Common myeloid progenitor, CD34-positive (primary cell): ENCODE data around the gene SP100.

Source experiments
- CTCF ChIA-PET: fragments of 350-600 bp; sonication (Branson Sonifier 250); formaldehyde crosslinking; loops from one replicate; lab custom pipeline; 2021; ENCODE audit warnings: antibody characterized with exemption; lab: Charles Lee
- POLR2A ChIA-PET: fragments of 350-600 bp; sonication (Branson Sonifier 250); formaldehyde crosslinking; loops from one replicate; lab custom pipeline; 2021; ENCODE audit warnings: antibody characterized with exemption; lab: Charles Lee
- DNase-seq, 3 donors: peaks; one replicate each; pipeline versions ENCODE4 v3.0.0 to v3.0.0-alpha.2; 2013
- H3K27ac ChIP-seq, 2 experiments: 1 replicate in 1 of 2; 2 replicates in 1 of 2; pipeline ENCODE4 v1.7.0; 2013; ENCODE audit warnings: inconsistent platforms in 2 of 2, low read length in 2 of 2, mild to moderate bottlenecking in 2 of 2, low read depth in 1 of 2, moderate library complexity in 1 of 2; ENCODE audit not compliant: severe bottlenecking in 2 of 2, insufficient read depth in 1 of 2, poor library complexity in 1 of 2
- H3K27me3 ChIP-seq, 5 experiments: replicated peaks in 2 of 5; 1 replicate in 3 of 5; 2 replicates in 2 of 5; pipeline versions ENCODE4 v1.6.1 to v1.7.0; 2013; ENCODE audit warnings: low read length in 4 of 5, mild to moderate bottlenecking in 2 of 5, moderate library complexity in 2 of 5, inconsistent platforms in 1 of 5; ENCODE audit not compliant: insufficient read depth in 5 of 5, control insufficient read depth in 4 of 5
- H3K36me3 ChIP-seq, 4 experiments: 1 replicate in 2 of 4; 2 replicates in 2 of 4; pipeline versions ENCODE4 v1.6.1 to v1.7.0; 2013; ENCODE audit warnings: low read length in 3 of 4, control low read depth in 1 of 4, mild to moderate bottlenecking in 1 of 4; ENCODE audit not compliant: control insufficient read depth in 4 of 4, insufficient read depth in 4 of 4
- H3K4me1 ChIP-seq, 4 experiments: 1 replicate in 3 of 4; 2 replicates in 1 of 4; pipeline versions ENCODE4 v1.6.1 to v1.7.1; 2013; ENCODE audit warnings: low read length in 3 of 4, mild to moderate bottlenecking in 3 of 4, control low read depth in 1 of 4, inconsistent platforms in 1 of 4, moderate library complexity in 1 of 4; ENCODE audit not compliant: control insufficient read depth in 4 of 4, insufficient read depth in 4 of 4; ENCODE audit errors: control extremely low read depth in 1 of 4
- H3K4me3 ChIP-seq, 7 experiments: 1 replicate in 4 of 7; 2 replicates in 3 of 7; pipeline versions ENCODE4 v1.5.1 to v1.7.0; 2013; ENCODE audit warnings: mild to moderate bottlenecking in 7 of 7, low read length in 6 of 7, moderate library complexity in 6 of 7, inconsistent platforms in 2 of 7, low read depth in 2 of 7, control low read depth in 1 of 7; ENCODE audit not compliant: insufficient read depth in 4 of 7, control insufficient read depth in 1 of 7; ENCODE audit errors: extremely low read depth in 1 of 7
- H3K9me3 ChIP-seq, 5 experiments: 1 replicate in 4 of 5; 2 replicates in 1 of 5; pipeline versions ENCODE4 v1.6.1 to v1.7.1; 2013; ENCODE audit warnings: low read length in 4 of 5, mild to moderate bottlenecking in 2 of 5, inconsistent platforms in 1 of 5, low read depth in 1 of 5, moderate library complexity in 1 of 5; ENCODE audit not compliant: control insufficient read depth in 4 of 5, insufficient read depth in 2 of 5; ENCODE audit errors: control extremely low read depth in 1 of 5
- WGBS: methylation state at CpG from one replicate; pipeline ENCODE4 v1.1.5; 2013; ENCODE audit not compliant: insufficient coverage; 5-methylcytosine and 5-hydroxymethylcytosine counted together

The SP100 gene

DNA sequence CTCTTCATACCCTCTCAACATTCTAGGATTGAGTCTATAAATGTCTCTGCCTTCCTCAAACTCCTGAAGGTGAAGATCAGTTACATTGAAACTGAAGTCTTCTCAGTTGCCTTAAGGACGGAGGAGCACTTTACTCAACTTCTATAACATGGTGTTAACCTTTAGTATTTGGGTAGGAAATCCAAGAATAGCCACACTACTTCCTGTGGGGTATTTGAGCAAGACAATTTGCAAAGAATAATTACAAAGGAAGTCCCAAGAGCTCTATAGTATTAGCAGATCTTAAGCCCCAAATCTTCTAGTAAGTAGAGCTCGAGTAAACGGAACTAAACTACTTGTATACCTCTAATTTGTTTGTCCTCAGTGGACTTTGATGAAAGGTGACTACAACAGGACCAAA, 80.9 kb downstream of the SP100 start:
- no peak overlapping the region for H3K27ac ChIP-seq
- H3K4me1 ChIP-seq: peaks cover 0 to 11% (median 4%) of the 10 kb centered on the region in 4 experiments
- no peaks in the 10 kb centered on the region for H3K9me3 ChIP-seq
- H3K4me3 ChIP-seq: no peak overlapping the region
- DNase-seq: no peak
- CTCF ChIA-PET: no interaction called here
- no peaks in the 10 kb centered on the region for H3K27me3 ChIP-seq
- POLR2A ChIA-PET: no interaction called here
- peaks cover 17 to 48% (median 38%) of the 10 kb centered on the region in 4 experiments for H3K36me3 ChIP-seq
- 80% methylated on average over 1 of the region's 3 CpGs for WGBS

DNA sequence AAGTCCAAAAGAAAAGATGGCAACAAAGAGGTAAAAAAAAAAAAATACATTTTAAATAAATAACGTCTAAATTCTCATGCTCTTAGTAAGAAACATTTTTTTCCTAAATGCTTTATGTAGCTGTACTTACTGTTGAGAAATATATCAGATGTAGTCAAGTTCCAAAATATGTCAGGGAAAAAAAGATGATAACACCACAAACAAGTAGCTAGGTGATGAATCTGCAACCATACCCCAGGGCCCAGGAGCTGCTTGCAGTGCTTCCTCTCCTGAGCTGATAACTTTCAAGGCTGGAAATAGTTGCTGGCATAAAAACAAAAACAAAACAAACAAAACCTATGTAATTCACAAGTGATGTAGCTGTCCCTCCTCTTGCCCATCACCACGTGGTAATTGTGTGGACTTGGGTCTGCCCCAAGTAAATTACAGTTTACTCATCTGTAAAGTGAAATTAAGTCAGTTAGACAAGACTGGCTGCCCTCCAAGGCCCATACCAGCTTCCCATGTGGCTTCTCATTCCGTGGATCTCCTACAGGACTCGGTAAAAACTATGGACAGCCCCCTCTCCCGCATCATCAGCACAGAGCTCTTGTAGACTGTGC, 82.6 kb downstream of the SP100 start:
- 96% methylated on average over 4 of the region's 5 CpGs for WGBS
- Histone ChIP-seq H3K36me3 (peaks cover 20 to 44% (median 37%) of the 10 kb centered on the region in 4 experiments), H3K4me1 (peaks cover 0 to 11% (median 4%) of the 10 kb centered on the region in 4 experiments), H3K9me3 (no peaks in the 10 kb centered on the region), H3K4me3 (no peak overlapping the region), H3K27me3 (no peaks in the 10 kb centered on the region), H3K27ac (no peak overlapping the region)
- CTCF ChIA-PET: interaction anchor here (1.1 kb wide), 1 partner anchor 13 kb away, joined by 4 read pairs; no protein-coding TSS in a partner anchor
- POLR2A ChIA-PET: no interaction called here
- DNase-seq: no peak

DNA sequence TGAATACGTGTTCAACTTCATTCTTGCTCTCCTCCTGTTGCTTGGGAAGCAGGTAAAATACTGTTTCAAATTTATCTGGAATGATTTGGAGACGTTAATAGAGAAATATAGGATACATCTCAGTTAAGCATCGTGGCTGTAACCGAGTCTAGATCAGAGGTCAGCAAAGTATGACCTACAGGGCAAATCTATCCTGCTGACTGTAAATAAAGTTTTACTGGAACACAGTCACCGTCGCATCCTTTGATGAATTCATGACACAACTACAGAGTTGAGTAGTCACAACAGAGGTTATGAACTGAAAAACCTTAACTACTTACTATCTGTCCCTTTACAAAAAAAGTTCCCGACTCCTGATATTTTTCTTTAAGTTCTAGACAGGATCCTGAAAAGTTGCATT, 86.6 kb downstream of the SP100 start:
- Histone ChIP-seq H3K27me3 (no peaks in the 10 kb centered on the region), H3K4me1 (peaks cover 0 to 2% (median 0%) of the 10 kb centered on the region in 4 experiments), H3K4me3 (no peak overlapping the region), H3K9me3 (no peaks in the 10 kb centered on the region), H3K36me3 (peaks cover 17 to 62% (median 40%) of the 10 kb centered on the region in 4 experiments), H3K27ac (no peak overlapping the region)
- ChIA-PET POLR2A (no interaction called here), CTCF (interaction anchor here (1.7 kb wide), 1 partner anchor 8 kb away, joined by 4 read pairs; no protein-coding TSS in a partner anchor)
- no peak for DNase-seq
- WGBS: 100% methylated on average over 6 of the region's 7 CpGs

DNA sequence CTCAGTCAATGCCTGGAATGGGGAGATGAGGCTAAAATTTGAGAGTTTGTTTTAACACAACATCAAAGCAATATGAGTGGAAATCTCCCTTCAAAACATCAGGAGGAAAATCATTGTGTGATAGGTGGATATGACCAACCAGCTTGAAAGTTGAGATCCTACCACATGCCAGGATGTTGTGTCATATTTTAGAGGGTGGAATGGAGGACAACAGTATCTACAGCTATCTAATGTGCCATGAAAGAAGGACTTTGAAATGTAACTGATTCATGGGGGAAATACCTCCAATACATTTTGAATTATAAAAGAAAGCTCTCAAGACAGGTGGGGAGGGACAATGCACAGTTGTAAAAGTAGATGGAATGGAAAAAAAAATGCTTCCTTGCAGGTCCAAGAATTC, 87.8 kb downstream of the SP100 start:
- ChIA-PET POLR2A (no interaction called here), CTCF (interaction anchor here (1.7 kb wide), 1 partner anchor 10 kb away, joined by 4 read pairs; no protein-coding TSS in a partner anchor)
- Histone ChIP-seq H3K4me3 (no peak overlapping the region), H3K9me3 (no peaks in the 10 kb centered on the region), H3K27ac (no peak overlapping the region), H3K4me1 (no peaks in the 10 kb centered on the region), H3K27me3 (no peaks in the 10 kb centered on the region), H3K36me3 (peaks cover 16 to 57% (median 36%) of the 10 kb centered on the region in 4 experiments)
- DNase-seq: no peak

- Histone ChIP-seq H3K9me3 (no peaks in the 10 kb centered on the region), H3K4me1 (no peaks in the 10 kb centered on the region), H3K27ac (no peak overlapping the region), H3K4me3 (no peak overlapping the region), H3K27me3 (no peaks in the 10 kb centered on the region), H3K36me3 (peaks cover 22 to 57% (median 33%) of the 10 kb centered on the region in 4 experiments)
- no peak for DNase-seq
- WGBS: no CpG with 5 or more reads among the region's 2 CpGs
- POLR2A ChIA-PET: no interaction called here
- CTCF ChIA-PET: no interaction called here
Observed at GRCh38 chr2:230505162-230505561, 89.2 kb downstream of the SP100 start.

DNA sequence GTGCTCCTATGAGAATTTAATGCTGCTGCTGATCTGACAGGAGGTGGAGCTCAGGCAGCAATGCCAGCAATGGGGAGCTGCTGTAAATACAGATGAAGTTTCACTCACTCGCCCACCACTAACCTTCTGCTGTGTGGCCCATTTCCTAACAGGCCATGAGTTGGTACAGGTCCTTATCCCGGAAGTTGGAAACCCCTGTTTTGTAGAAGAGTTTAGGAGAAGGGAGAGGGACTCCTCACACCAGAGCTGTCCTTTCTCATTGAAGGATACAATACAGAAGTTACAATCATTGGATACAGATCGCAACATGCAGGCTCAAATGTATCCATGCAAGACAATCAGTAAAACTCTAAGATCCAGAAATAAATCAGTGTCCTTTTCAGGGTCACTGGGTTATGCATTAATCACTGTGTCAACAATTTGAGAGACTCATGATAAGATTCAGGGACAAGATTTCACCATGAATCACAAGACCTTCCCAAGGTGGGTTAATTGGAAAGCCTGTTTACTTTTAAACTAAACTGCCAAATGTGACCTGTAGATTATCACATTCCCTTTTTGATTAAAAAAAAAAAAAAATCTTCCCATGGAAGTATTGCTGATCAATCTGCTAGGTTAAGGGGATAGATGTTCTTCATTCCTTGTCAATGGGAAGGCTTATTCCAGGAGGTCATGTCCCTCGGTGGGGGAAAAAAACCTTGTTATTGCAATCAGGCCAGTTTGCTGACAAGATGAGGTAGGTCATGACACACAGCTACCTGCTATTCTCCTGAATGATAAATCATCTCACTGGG, 97.2 kb downstream of the SP100 start:
- ChIA-PET CTCF (no interaction called here), POLR2A (no interaction called here)
- Histone ChIP-seq H3K9me3 (no peaks in the 10 kb centered on the region), H3K36me3 (peaks cover 4 to 22% (median 14%) of the 10 kb centered on the region in 4 experiments), H3K4me1 (no peaks in the 10 kb centered on the region), H3K27me3 (no peaks in the 10 kb centered on the region), H3K4me3 (no peak overlapping the region), H3K27ac (no peak overlapping the region)
- 100% methylated on average over 2 of the region's 4 CpGs for whole genome bisulfite sequencing
- no peak for DNase-seq
